Adrenal gland (tissue), 5 donors: ENCODE measurements around the gene MTHFD1L.

Source experiments
- POLR2A ChIP-seq, 2 donors: fragments of 450-650 bp; IDR thresholded peaks; one replicate each; pipeline ENCODE4 v1.6.1; 2017; ENCODE audit warnings: antibody characterized with exemption in 2 of 2, mild to moderate bottlenecking in 2 of 2, moderate library complexity in 1 of 2
- TF ChIP-seq, protein P1 (sequence below), 6 experiments: fragments of 450-650 bp in 4 of 6; fragments of 200-600 bp in 2 of 6; sonication (generic) in 1 of 6; IDR thresholded peaks; 1 replicate in 5 of 6; 2 replicates in 1 of 6; pipeline versions ENCODE4 v1.5.1 to v1.8.0; 2016 to 2021; ENCODE audit warnings: antibody characterized with exemption in 6 of 6, mild to moderate bottlenecking in 2 of 6, moderate library complexity in 1 of 6
- donor health status: DM: no; HTN: no; CAD: no.

DNA sequence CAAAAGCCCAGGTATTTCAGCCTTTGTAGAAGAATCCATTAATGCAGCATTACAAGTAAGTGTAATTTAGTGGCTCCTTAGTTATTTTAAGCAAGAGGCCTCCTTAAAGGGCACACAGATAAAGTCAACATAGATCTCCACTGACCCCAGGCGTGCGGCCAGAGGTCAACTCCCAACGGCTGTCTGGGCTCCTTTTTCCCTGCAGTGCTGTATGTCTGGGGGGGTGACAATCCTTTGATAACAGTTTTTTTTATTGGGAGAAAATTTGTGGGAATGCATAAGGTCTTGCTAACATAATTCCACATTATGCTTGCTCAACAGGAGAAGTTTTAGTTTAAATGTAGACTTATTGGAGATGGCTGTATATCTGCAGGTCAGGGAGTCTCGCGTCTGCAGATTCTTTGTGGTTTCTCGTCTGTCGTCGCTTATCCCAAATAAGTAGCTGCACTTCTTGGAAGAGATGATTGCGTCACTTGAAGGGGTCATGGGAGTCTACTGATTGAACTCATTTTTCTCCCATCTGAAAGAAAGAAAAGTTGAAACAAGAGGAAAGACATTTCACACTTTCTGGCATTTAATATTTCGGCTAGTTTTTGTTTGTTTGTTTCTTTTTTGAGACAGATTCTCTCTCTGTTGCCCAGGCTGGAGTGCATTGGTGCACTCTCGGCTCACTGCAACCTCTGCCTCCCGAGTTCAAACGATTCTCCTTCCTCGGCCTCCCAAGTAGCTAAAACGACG is 222.5 kb downstream of the MTHFD1L start:
- TF ChIP-seq, protein P1, sequence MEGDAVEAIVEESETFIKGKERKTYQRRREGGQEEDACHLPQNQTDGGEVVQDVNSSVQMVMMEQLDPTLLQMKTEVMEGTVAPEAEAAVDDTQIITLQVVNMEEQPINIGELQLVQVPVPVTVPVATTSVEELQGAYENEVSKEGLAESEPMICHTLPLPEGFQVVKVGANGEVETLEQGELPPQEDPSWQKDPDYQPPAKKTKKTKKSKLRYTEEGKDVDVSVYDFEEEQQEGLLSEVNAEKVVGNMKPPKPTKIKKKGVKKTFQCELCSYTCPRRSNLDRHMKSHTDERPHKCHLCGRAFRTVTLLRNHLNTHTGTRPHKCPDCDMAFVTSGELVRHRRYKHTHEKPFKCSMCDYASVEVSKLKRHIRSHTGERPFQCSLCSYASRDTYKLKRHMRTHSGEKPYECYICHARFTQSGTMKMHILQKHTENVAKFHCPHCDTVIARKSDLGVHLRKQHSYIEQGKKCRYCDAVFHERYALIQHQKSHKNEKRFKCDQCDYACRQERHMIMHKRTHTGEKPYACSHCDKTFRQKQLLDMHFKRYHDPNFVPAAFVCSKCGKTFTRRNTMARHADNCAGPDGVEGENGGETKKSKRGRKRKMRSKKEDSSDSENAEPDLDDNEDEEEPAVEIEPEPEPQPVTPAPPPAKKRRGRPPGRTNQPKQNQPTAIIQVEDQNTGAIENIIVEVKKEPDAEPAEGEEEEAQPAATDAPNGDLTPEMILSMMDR (IDR thresholded peaks at IDR 0.05): no peak
- no peak for TF ChIP-seq POLR2A (IDR thresholded peaks at IDR 0.05)
